ENCODE results near the gene LTA4H.

LTA4H gene

DNA sequence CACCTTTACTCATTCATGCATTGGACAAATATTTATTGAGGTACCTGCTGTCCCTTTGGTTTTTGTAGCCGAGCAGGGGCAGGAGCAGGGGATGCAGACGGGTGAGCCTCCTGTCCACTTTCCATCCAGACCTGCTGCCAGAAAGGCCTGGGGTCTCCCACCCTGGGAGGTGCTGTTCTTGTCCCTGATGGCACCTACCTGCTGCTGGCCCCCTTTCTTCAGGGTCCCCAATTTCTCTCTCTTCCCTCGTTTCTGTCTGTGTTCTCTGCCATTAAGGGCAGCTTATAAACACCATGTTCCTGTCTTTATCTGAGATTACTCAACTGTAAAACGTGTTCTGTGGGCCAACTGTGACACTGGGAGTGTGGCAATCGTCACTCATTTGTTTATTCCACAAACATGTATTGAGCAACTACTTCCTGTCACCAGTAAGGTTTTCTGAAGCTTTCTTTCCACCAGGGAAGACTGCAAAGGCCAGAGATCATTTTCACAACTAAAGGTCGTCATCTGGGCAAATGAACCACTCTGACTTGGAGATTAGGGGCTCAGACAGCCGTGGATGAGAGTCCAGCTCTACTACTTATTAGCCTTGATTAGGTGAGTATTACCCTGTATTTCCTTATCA lies 39.2 kb downstream of the LTA4H start, which contains the start of gene HAL:
Gene HAL, minus strand, starts transcription at position 311 of the 625 bp plus-strand sequence. CDS start 434 bp downstream, outside the sequence.
- no peak within 1 kb of the TSS for H3K9ac ChIP-seq (ENCODE audit: low read length)
- no peak within 1 kb of the TSS for H3K56ac ChIP-seq (ENCODE audit: low read length)
- no peak within 1 kb of the TSS for H2AK5ac ChIP-seq (ENCODE audit: low read length)
- H3K4me1 ChIP-seq (ENCODE audit: control insufficient read depth, low read depth, low read length): no peaks in the 10 kb centered on the region
- H4K8ac ChIP-seq (ENCODE audit: low read depth, low read length): no peak within 1 kb of the TSS
- H3K27ac ChIP-seq (ENCODE audit: low read depth, low read length): no peak within 1 kb of the TSS
- no peak within 1 kb of the TSS for H3K18ac ChIP-seq (ENCODE audit: low read length)
- H3K79me2 ChIP-seq (ENCODE audit: control insufficient read depth, insufficient read depth, low read length): no peaks in the 10 kb centered on the region
- no peaks in the 10 kb centered on the region for H3K27me3 ChIP-seq (ENCODE audit: insufficient read depth, low read length, poor library complexity)
- H3K4me2 ChIP-seq (ENCODE audit: low read length): no peak within 1 kb of the TSS
- WGBS (ENCODE audit: extremely low coverage, insufficient coverage, low lambda C conversion rate): no CpG with 5 or more reads among the region's 7 CpGs
- no peak within 1 kb of the TSS for H2BK120ac ChIP-seq (ENCODE audit: low read depth, low read length)
- no peak within 1 kb of the TSS for H3K23ac ChIP-seq (ENCODE audit: low read length)
- no peak within 1 kb of the TSS for H2BK15ac ChIP-seq (replicated peaks; ENCODE audit: low read depth)
- no peak within 1 kb of the TSS for H3K4ac ChIP-seq (ENCODE audit: low read depth, low read length)
- H4K5ac ChIP-seq (ENCODE audit: low read length): no peak within 1 kb of the TSS
- H3K36me3 ChIP-seq (ENCODE audit: control insufficient read depth, insufficient read depth, low read length): no peaks in the 10 kb centered on the region
- H2BK5ac ChIP-seq (ENCODE audit: low read length): no peak within 1 kb of the TSS
- DNase-seq: no peak
- H3K4me3 ChIP-seq (ENCODE audit: low read length): no peak within 1 kb of the TSS
- H3K79me1 ChIP-seq (ENCODE audit: low read length): no peaks in the 10 kb centered on the region

DNA sequence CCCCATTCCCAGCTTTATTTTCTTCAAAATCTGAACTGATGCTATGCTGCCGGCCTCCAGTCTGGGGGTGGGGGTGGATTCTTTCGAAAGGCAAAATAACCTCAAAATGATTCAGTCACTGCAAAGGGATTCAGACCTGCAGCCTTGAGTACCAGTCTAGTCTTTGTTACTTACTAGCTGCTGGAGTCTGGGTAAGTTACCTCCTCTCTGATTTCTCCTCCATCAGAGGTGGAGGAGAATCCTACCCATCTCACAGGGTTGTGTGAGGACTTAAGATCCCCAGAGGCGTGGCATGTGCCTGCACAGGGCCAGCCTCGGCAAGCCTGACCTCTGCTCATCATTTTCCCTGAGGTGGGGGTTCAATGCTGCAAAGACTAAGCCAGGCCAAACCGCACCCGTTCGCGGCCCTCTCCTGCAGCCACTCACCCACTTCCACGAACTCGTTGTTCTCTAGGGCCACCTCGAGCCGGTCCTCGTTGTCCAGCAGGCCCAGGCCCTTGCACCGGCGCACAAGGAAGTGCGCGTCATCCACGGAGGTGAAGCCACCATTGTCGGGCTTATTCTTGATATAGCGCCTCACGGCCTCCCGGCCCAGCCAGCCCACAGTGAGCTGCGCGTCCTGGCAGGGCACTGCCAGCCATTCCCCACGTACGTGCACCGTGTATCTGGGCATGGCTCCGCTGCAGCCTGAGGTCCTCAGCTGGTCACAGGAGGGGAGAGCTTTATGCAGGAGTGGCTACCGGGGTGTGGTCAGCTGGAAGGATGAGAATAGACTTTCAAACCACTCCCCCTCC lies 40.0 kb downstream of the LTA4H start:
- Histone ChIP-seq H3K79me2 (ENCODE audit: control insufficient read depth, insufficient read depth, low read length) (no peaks in the 10 kb centered on the region), H3K79me1 (ENCODE audit: low read length) (no peaks in the 10 kb centered on the region), H4K8ac (ENCODE audit: low read depth, low read length) (no peak overlapping the region), H4K5ac (ENCODE audit: low read length) (no peak overlapping the region), H3K4ac (ENCODE audit: low read depth, low read length) (no peak overlapping the region), H2BK120ac (ENCODE audit: low read depth, low read length) (no peak overlapping the region), H3K4me2 (ENCODE audit: low read length) (no peak overlapping the region), H3K4me3 (ENCODE audit: low read length) (no peak overlapping the region), H3K27me3 (ENCODE audit: insufficient read depth, low read length, poor library complexity) (no peaks in the 10 kb centered on the region), H3K23ac (ENCODE audit: low read length) (no peak overlapping the region), H3K27ac (ENCODE audit: low read depth, low read length) (no peak overlapping the region), H2BK5ac (ENCODE audit: low read length) (no peak overlapping the region), H2AK5ac (ENCODE audit: low read length) (no peak overlapping the region), H3K36me3 (ENCODE audit: control insufficient read depth, insufficient read depth, low read length) (no peaks in the 10 kb centered on the region), H3K18ac (ENCODE audit: low read length) (no peak overlapping the region), H3K4me1 (ENCODE audit: control insufficient read depth, low read depth, low read length) (no peaks in the 10 kb centered on the region), H2BK15ac (replicated peaks; ENCODE audit: low read depth) (no peak overlapping the region), H3K56ac (ENCODE audit: low read length) (no peak overlapping the region), H3K9ac (ENCODE audit: low read length) (no peak overlapping the region)
- no CpG with 5 or more reads among the region's 29 CpGs for WGBS (ENCODE audit: extremely low coverage, insufficient coverage, low lambda C conversion rate)
- DNase-seq: no peak

- H3K9ac ChIP-seq (ENCODE audit: low read length): no peak overlapping the region
- H3K27me3 ChIP-seq (ENCODE audit: insufficient read depth, low read length, poor library complexity): no peaks in the 10 kb centered on the region
- no peaks in the 10 kb centered on the region for H3K79me1 ChIP-seq (ENCODE audit: low read length)
- no peaks in the 10 kb centered on the region for H3K79me2 ChIP-seq (ENCODE audit: control insufficient read depth, insufficient read depth, low read length)
- H2BK120ac ChIP-seq (ENCODE audit: low read depth, low read length): no peak overlapping the region
- H3K56ac ChIP-seq (ENCODE audit: low read length): no peak overlapping the region
- no peak overlapping the region for H2AK5ac ChIP-seq (ENCODE audit: low read length)
- no peak overlapping the region for H3K27ac ChIP-seq (ENCODE audit: low read depth, low read length)
- no peak overlapping the region for H2BK5ac ChIP-seq (ENCODE audit: low read length)
- H4K8ac ChIP-seq (ENCODE audit: low read depth, low read length): no peak overlapping the region
- H3K4me2 ChIP-seq (ENCODE audit: low read length): no peak overlapping the region
- no peak overlapping the region for H4K5ac ChIP-seq (ENCODE audit: low read length)
- WGBS (ENCODE audit: extremely low coverage, insufficient coverage, low lambda C conversion rate): no CpG with 5 or more reads among the region's 5 CpGs
- no peak overlapping the region for H3K18ac ChIP-seq (ENCODE audit: low read length)
- DNase-seq: no peak
- no peak overlapping the region for H3K4me3 ChIP-seq (ENCODE audit: low read length)
- H3K36me3 ChIP-seq (ENCODE audit: control insufficient read depth, insufficient read depth, low read length): no peaks in the 10 kb centered on the region
- no peak overlapping the region for H2BK15ac ChIP-seq (replicated peaks; ENCODE audit: low read depth)
- H3K23ac ChIP-seq (ENCODE audit: low read length): no peak overlapping the region
- no peak overlapping the region for H3K4ac ChIP-seq (ENCODE audit: low read depth, low read length)
- H3K4me1 ChIP-seq (ENCODE audit: control insufficient read depth, low read depth, low read length): no peaks in the 10 kb centered on the region
Observed at GRCh38 chr12:95994476-95994875, 40.9 kb downstream of the LTA4H start.

DNA sequence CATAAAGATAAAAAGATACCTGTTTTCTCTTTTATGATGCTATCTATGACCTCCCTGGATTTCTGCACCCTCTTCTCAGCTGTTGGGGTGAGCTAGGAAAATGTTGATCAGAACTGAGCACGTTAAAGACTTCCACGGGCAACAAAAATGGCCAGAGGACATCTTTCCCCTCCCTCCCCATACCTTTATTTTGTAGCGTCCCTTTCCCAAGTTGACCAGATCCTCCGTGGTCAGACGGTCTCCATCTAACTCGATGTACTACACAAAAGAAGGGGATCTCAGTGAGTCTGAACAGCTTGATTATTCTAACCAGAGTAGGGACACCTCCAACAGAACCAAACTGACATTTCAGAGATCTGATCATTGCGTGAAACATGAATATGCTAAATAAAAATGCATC lies 41.5 kb downstream of the LTA4H start:
- Histone ChIP-seq H3K79me1 (ENCODE audit: low read length) (no peaks in the 10 kb centered on the region), H2BK5ac (ENCODE audit: low read length) (no peak overlapping the region), H3K79me2 (ENCODE audit: control insufficient read depth, insufficient read depth, low read length) (no peaks in the 10 kb centered on the region), H3K27ac (ENCODE audit: low read depth, low read length) (no peak overlapping the region), H3K4me3 (ENCODE audit: low read length) (no peak overlapping the region), H3K4me2 (ENCODE audit: low read length) (no peak overlapping the region), H3K36me3 (ENCODE audit: control insufficient read depth, insufficient read depth, low read length) (no peaks in the 10 kb centered on the region), H3K18ac (ENCODE audit: low read length) (no peak overlapping the region), H2AK5ac (ENCODE audit: low read length) (no peak overlapping the region), H3K9ac (ENCODE audit: low read length) (no peak overlapping the region), H4K5ac (ENCODE audit: low read length) (no peak overlapping the region), H4K8ac (ENCODE audit: low read depth, low read length) (no peak overlapping the region), H3K4ac (ENCODE audit: low read depth, low read length) (no peak overlapping the region), H3K4me1 (ENCODE audit: control insufficient read depth, low read depth, low read length) (no peaks in the 10 kb centered on the region), H3K23ac (ENCODE audit: low read length) (no peak overlapping the region), H2BK120ac (ENCODE audit: low read depth, low read length) (no peak overlapping the region), H3K56ac (ENCODE audit: low read length) (no peak overlapping the region), H2BK15ac (replicated peaks; ENCODE audit: low read depth) (no peak overlapping the region), H3K27me3 (ENCODE audit: insufficient read depth, low read length, poor library complexity) (no peaks in the 10 kb centered on the region)
- WGBS (ENCODE audit: extremely low coverage, insufficient coverage, low lambda C conversion rate): no CpG with 5 or more reads among the region's 7 CpGs
- DNase-seq: no peak

GRCh38 chr12:95990136-95990535 lies 45.3 kb downstream of the LTA4H start:
- Histone ChIP-seq H3K23ac (ENCODE audit: low read length) (no peak overlapping the region), H2AK5ac (ENCODE audit: low read length) (no peak overlapping the region), H3K27me3 (ENCODE audit: insufficient read depth, low read length, poor library complexity) (no peaks in the 10 kb centered on the region), H3K4me1 (ENCODE audit: control insufficient read depth, low read depth, low read length) (no peaks in the 10 kb centered on the region), H4K5ac (ENCODE audit: low read length) (no peak overlapping the region), H3K18ac (ENCODE audit: low read length) (no peak overlapping the region), H3K79me1 (ENCODE audit: low read length) (no peaks in the 10 kb centered on the region), H3K4ac (ENCODE audit: low read depth, low read length) (no peak overlapping the region), H2BK5ac (ENCODE audit: low read length) (no peak overlapping the region), H4K8ac (ENCODE audit: low read depth, low read length) (no peak overlapping the region), H3K9ac (ENCODE audit: low read length) (no peak overlapping the region), H3K79me2 (ENCODE audit: control insufficient read depth, insufficient read depth, low read length) (no peaks in the 10 kb centered on the region), H3K27ac (ENCODE audit: low read depth, low read length) (no peak overlapping the region), H3K36me3 (ENCODE audit: control insufficient read depth, insufficient read depth, low read length) (no peaks in the 10 kb centered on the region), H2BK120ac (ENCODE audit: low read depth, low read length) (no peak overlapping the region), H3K4me3 (ENCODE audit: low read length) (no peak overlapping the region), H3K4me2 (ENCODE audit: low read length) (no peak overlapping the region), H3K56ac (ENCODE audit: low read length) (no peak overlapping the region), H2BK15ac (replicated peaks; ENCODE audit: low read depth) (no peak overlapping the region)
- WGBS (ENCODE audit: extremely low coverage, insufficient coverage, low lambda C conversion rate): no CpG with 5 or more reads among the region's 7 CpGs
- no peak for DNase-seq
